Measurements from ENCODE around the gene ENOX1. TPM values are rescaled to one million over a fixed set of nuclear protein-coding genes. Genes with fewer than 3 reads are reported as not detected.

The ENOX1 gene
- polyA plus RNA-seq, 2 of the 4 experiments (the other 2 are of a cell fraction), result 0.28 to 0.41 TPM

- FAIRE-seq, result no peak
- DNase-seq (ENCODE audit: low read depth in 1 of 2, low spot score in 1 of 2), result no peak
- ChIA-PET CTCF (no interaction called here), POLR2A (no interaction called here)
- H3K4me2 ChIP-seq, result no peak overlapping the region
- H3K27ac ChIP-seq, result no peak overlapping the region
- H3K9me3 ChIP-seq, result no peaks in the 10 kb centered on the region
- TF ChIP-seq FOSL2 (IDR thresholded peaks at IDR 0.05) (no peak), FOSL2 (CRISPR knock-in tag; IDR thresholded peaks at IDR 0.05) (no peak), ZC3H11A (IDR thresholded peaks at IDR 0.05) (no peak), CEBPB (IDR thresholded peaks at IDR 0.05) (no peak)
- TF ChIP-seq, protein P1, sequence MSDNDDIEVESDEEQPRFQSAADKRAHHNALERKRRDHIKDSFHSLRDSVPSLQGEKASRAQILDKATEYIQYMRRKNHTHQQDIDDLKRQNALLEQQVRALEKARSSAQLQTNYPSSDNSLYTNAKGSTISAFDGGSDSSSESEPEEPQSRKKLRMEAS (IDR thresholded peaks at IDR 0.05), result no peak
- 93% methylated on average over 1 of the region's 1 CpG for WGBS (ENCODE audit: missing lambda C conversion rate)
- ATAC-seq, result no peak
- H3K4me3 ChIP-seq, result no peak overlapping the region
- H3K4me1 ChIP-seq, result no peaks in the 10 kb centered on the region
These were observed 528.0 kb downstream of the ENOX1 start for GRCh38 chr13:43258771-43259170.

- CTCF ChIA-PET, result no interaction called here
- Histone ChIP-seq H3K4me3 (no peak overlapping the region), H3K27ac (no peak overlapping the region), H3K9me3 (no peaks in the 10 kb centered on the region), H3K4me1 (no peaks in the 10 kb centered on the region), H3K4me2 (no peak overlapping the region)
- DNase-seq (ENCODE audit: low read depth in 1 of 2, low spot score in 1 of 2) (no peak), ATAC-seq (no peak), FAIRE-seq (no peak)
- no peak for TF ChIP-seq FOXS1 (CRISPR knock-in tag; IDR thresholded peaks at IDR 0.05)
- no peak for TF ChIP-seq MAZ (IDR thresholded peaks at IDR 0.05; ENCODE audit: borderline replicate concordance, low read depth, low read length)
- TF ChIP-seq CBX8 (IDR thresholded peaks at IDR 0.05), result no peak
- TF ChIP-seq POLR2A (IDR thresholded peaks at IDR 0.05; ENCODE audit: low read length), result no peak
- no peak for TF ChIP-seq KDM5A (IDR thresholded peaks at IDR 0.05)
- POLR2A ChIA-PET, result no interaction called here
These were observed 529.0 kb downstream of the ENOX1 start for GRCh38 chr13:43257765-43258164.

DNA sequence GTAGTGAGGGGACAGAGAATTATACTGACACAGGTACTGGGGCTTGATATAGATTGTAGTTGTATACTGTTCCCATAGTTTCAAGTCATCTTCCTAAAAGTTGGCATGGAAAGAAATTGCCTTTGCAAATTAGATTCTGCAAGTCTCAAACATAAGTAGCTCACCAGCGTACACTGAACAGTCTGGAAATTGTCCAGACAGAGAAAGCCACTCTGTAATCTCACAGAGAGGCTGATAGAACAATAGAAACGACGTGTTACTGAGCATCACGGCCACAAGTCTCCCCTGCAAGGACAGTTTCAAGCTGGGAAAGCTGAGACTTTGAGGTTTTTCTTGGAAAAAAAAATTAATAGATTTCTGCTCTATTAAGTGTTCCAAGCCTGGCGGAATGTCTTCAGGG is 534.8 kb downstream of the ENOX1 start:
- no peak for DNase-seq (ENCODE audit: low read depth in 1 of 2, low spot score in 1 of 2)
- ChIA-PET CTCF (interaction anchor here (1.5 kb wide), 1 partner anchor 9 kb away, joined by 4 read pairs; no protein-coding TSS in a partner anchor), POLR2A (no interaction called here)
- 76% methylated on average over 5 of the region's 5 CpGs for WGBS (ENCODE audit: missing lambda C conversion rate)
- Histone ChIP-seq H3K4me1 (no peaks in the 10 kb centered on the region), H3K4me2 (no peak overlapping the region), H3K4me3 (no peak overlapping the region), H3K27ac (no peak overlapping the region), H3K9me3 (no peaks in the 10 kb centered on the region)
- FAIRE-seq, result no peak
- no peak for ATAC-seq
- TF ChIP-seq KDM1A (IDR thresholded peaks at IDR 0.05; ENCODE audit: low read depth), result no peak
- TF ChIP-seq SMC3 (IDR thresholded peaks at IDR 0.05), result no peak
- no peak for TF ChIP-seq RARB (CRISPR knock-in tag; IDR thresholded peaks at IDR 0.05)
- no peak for TF ChIP-seq HOXB5 (CRISPR knock-in tag; IDR thresholded peaks at IDR 0.05)
- TF ChIP-seq, protein P2, sequence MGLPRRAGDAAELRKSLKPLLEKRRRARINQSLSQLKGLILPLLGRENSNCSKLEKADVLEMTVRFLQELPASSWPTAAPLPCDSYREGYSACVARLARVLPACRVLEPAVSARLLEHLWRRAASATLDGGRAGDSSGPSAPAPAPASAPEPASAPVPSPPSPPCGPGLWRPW (IDR thresholded peaks at IDR 0.05), result no peak
- TF ChIP-seq MAFK (IDR thresholded peaks at IDR 0.05; ENCODE audit: partially characterized antibody), result no peak
- TF ChIP-seq, protein P3, sequence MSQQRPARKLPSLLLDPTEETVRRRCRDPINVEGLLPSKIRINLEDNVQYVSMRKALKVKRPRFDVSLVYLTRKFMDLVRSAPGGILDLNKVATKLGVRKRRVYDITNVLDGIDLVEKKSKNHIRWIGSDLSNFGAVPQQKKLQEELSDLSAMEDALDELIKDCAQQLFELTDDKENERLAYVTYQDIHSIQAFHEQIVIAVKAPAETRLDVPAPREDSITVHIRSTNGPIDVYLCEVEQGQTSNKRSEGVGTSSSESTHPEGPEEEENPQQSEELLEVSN (IDR thresholded peaks at IDR 0.05; ENCODE audit: borderline replicate concordance, low read depth), result no peak
- no peak for TF ChIP-seq POLR2A (IDR thresholded peaks at IDR 0.05; ENCODE audit: low read length)
- no peak for TF ChIP-seq NR3C1 (IDR thresholded peaks at IDR 0.05)
- TF ChIP-seq MAZ (IDR thresholded peaks at IDR 0.05; ENCODE audit: borderline replicate concordance, low read depth, low read length), result no peak
- TF ChIP-seq EHMT2 (IDR thresholded peaks at IDR 0.05; ENCODE audit: low read depth), result no peak

DNA sequence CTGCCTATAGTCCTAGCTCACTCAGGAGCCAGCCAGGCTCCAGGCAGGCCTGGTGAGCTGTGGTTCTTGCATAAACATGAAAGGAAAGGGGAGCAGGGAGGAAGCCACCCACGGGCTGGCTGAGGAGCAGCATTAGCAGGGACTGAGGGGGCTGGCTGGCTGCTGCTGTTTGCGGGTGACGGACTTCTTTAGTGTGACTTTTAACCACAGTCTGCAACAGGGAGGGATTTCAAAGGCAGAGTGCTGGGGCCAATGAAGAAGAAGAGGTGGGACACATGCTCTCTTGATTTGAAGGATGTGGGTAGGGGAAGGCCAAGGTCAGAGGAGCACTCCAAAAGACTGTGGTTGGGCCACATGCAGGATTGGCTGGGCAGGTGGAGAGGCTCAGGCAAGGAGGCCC is 540.4 kb downstream of the ENOX1 start:
- FAIRE-seq (no peak), DNase-seq (ENCODE audit: low read depth in 1 of 2, low spot score in 1 of 2) (no peak), ATAC-seq (no peak)
- CTCF ChIA-PET, result no interaction called here
- no peak overlapping the region for H3K27ac ChIP-seq
- no peak overlapping the region for H3K4me3 ChIP-seq
- POLR2A ChIA-PET, result no interaction called here
- no peaks in the 10 kb centered on the region for H3K4me1 ChIP-seq
- WGBS (ENCODE audit: missing lambda C conversion rate), result 63% methylated on average over 3 of the region's 3 CpGs
- no peak overlapping the region for H3K4me2 ChIP-seq
- no peaks in the 10 kb centered on the region for H3K9me3 ChIP-seq
- TF ChIP-seq EHF (CRISPR knock-in tag; IDR thresholded peaks at IDR 0.05), result no peak
- no peak for TF ChIP-seq JUN (IDR thresholded peaks at IDR 0.05)
- TF ChIP-seq RNF2 (IDR thresholded peaks at IDR 0.05; ENCODE audit: borderline replicate concordance, low read depth), result no peak
- TF ChIP-seq, protein P4, sequence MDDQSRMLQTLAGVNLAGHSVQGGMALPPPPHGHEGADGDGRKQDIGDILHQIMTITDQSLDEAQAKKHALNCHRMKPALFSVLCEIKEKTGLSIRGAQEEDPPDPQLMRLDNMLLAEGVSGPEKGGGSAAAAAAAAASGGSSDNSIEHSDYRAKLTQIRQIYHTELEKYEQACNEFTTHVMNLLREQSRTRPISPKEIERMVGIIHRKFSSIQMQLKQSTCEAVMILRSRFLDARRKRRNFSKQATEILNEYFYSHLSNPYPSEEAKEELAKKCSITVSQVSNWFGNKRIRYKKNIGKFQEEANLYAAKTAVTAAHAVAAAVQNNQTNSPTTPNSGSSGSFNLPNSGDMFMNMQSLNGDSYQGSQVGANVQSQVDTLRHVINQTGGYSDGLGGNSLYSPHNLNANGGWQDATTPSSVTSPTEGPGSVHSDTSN (IDR thresholded peaks at IDR 0.05), result no peak
- TF ChIP-seq, protein P1 (IDR thresholded peaks at IDR 0.05), result no peak
- no peak for TF ChIP-seq RAD21 (conservative IDR thresholded peaks at IDR 0.05 in 1 of 2, IDR thresholded peaks at IDR 0.05 in 1 of 2)
- TF ChIP-seq CBX2 (IDR thresholded peaks at IDR 0.05; ENCODE audit: borderline replicate concordance, low read depth), result no peak
- TF ChIP-seq NFE2L2 (conservative IDR thresholded peaks at IDR 0.05; ENCODE audit: low read length), result no peak
- no peak for TF ChIP-seq PHF8 (IDR thresholded peaks at IDR 0.05; ENCODE audit: borderline replicate concordance, low read depth)
- TF ChIP-seq KDM1A (IDR thresholded peaks at IDR 0.05; ENCODE audit: low read depth), result no peak
- TF ChIP-seq EP300 (IDR thresholded peaks at IDR 0.05), result no peak
- TF ChIP-seq SMC3 (IDR thresholded peaks at IDR 0.05), result no peak
- TF ChIP-seq HMGXB4 (CRISPR knock-in tag; IDR thresholded peaks at IDR 0.05; ENCODE audit: borderline replicate concordance), result no peak
- no peak for TF ChIP-seq MAFK (IDR thresholded peaks at IDR 0.05; ENCODE audit: partially characterized antibody)
- TF ChIP-seq CHD4 (IDR thresholded peaks at IDR 0.05; ENCODE audit: borderline replicate concordance), result no peak
- TF ChIP-seq ZSCAN20 (CRISPR knock-in tag; IDR thresholded peaks at IDR 0.05), result no peak
